HepG2 (cell line): ENCODE measurements around the gene NRN1. TPM values are rescaled to one million over a fixed set of nuclear protein-coding genes. Genes with fewer than 3 reads are reported as not detected.

Experiments
- ATAC-seq: fragments of 200-7000 bp; cut with Tn5 transposase; 3 replicates; pipeline ENCODE4 v1.9.1; 2020; ENCODE audit warnings: mild to moderate bottlenecking, moderate library complexity
- BruUV-seq: library from RNA; stranded (reverse); fragments of 400-500 nt; replicated peaks from 2 replicates; lab custom pipeline; 2021; lab: Mats Ljungman, UMichigan
- CTCF ChIA-PET: fragments of 300-600 bp; formaldehyde crosslinking; extraction: SDS; loops from one replicate; lab custom pipeline; 2021; ENCODE audit warnings: low total read pairs, inconsistent platforms, low intra/inter-chr PET ratio; lab: Yijun Ruan, JAX
- POLR2A ChIA-PET: fragments of 350-600 bp; sonication (Branson Sonifier 250); formaldehyde crosslinking; loops from one replicate; lab custom pipeline; 2020; ENCODE audit warnings: antibody characterized with exemption, inconsistent platforms; lab: Yijun Ruan, JAX
- DNase-seq: peaks from one replicate; pipeline ENCODE4 v3.0.0-alpha.2; 2015; ENCODE audit warnings: low spot score
- FAIRE-seq: peaks from 3 replicates; lab custom pipeline; 2011; peaks lifted over from hg19 to GRCh38; lab: Jason Lieb, UNC
- H2AFZ ChIP-seq: one replicate; pipeline ENCODE4 v1.6.1; 2011; ENCODE audit warnings: low read length, inconsistent platforms
- H3K27ac ChIP-seq: fragments of 300-600 bp; 3 replicates; pipeline ENCODE4 v1.8.0; 2011; ENCODE audit warnings: mixed run types, mild to moderate bottlenecking, mixed read lengths, low read length, inconsistent platforms; ENCODE audit not compliant: insufficient read depth; ENCODE audit errors: extremely low read length
- H3K27me3 ChIP-seq, 2 experiments: fragments of 200-600 bp in 1 of 2; 2 replicates in 1 of 2; 3 replicates in 1 of 2; pipeline versions ENCODE4 v1.6.0 to v1.8.0; 2011; ENCODE audit warnings: low read length in 2 of 2, mild to moderate bottlenecking in 2 of 2, moderate library complexity in 2 of 2, inconsistent platforms in 1 of 2; ENCODE audit not compliant: insufficient read depth in 2 of 2, control insufficient read depth in 1 of 2
- H3K36me3 ChIP-seq, 2 experiments: fragments of 200-600 bp in 1 of 2; replicated peaks in 1 of 2; 2 replicates in 1 of 2; 3 replicates in 1 of 2; pipeline versions ENCODE4 v1.5.1 to v1.8.0; 2011; ENCODE audit warnings: low read length in 2 of 2, inconsistent platforms in 1 of 2; ENCODE audit not compliant: insufficient read depth in 2 of 2, control insufficient read depth in 1 of 2
- H3K4me1 ChIP-seq: 2 replicates; pipeline ENCODE4 v1.5.1; 2012; ENCODE audit warnings: low read length, inconsistent platforms; ENCODE audit not compliant: insufficient read depth
- H3K4me2 ChIP-seq: 2 replicates; pipeline ENCODE4 v1.6.0; 2011; ENCODE audit warnings: low read depth, low read length, inconsistent platforms
- H3K4me3 ChIP-seq, 3 experiments: fragments of 200-600 bp in 1 of 3; sonication (generic), shearing (Covaris generic) in 1 of 3; replicated peaks in 1 of 3; 2 replicates each; pipeline ENCODE4 v1.5.1; 2011 to 2016; ENCODE audit warnings: low read length in 3 of 3, inconsistent platforms in 2 of 3, low read depth in 2 of 3, mild to moderate bottlenecking in 2 of 3, control low read depth in 1 of 3, mixed read lengths in 1 of 3; ENCODE audit not compliant: insufficient read depth in 1 of 3
- H3K79me2 ChIP-seq: one replicate; pipeline ENCODE4 v1.6.1; 2011; ENCODE audit warnings: low read length, inconsistent platforms; ENCODE audit not compliant: insufficient read depth
- H3K9ac ChIP-seq: 2 replicates; pipeline ENCODE4 v1.6.0; 2011; ENCODE audit warnings: mild to moderate bottlenecking, low read depth, low read length, inconsistent platforms; ENCODE audit not compliant: insufficient read depth
- H3K9me3 ChIP-seq: 2 replicates; pipeline ENCODE4 v1.5.1; 2012; ENCODE audit warnings: mild to moderate bottlenecking, low read length
- H4K20me1 ChIP-seq: 2 replicates; pipeline ENCODE4 v1.6.0; 2011; ENCODE audit warnings: inconsistent platforms, mild to moderate bottlenecking, low read length, moderate library complexity; ENCODE audit not compliant: insufficient read depth
- HDAC6 ChIP-seq: fragments of 200-600 bp; sonication (generic); IDR thresholded peaks from 2 replicates; pipeline ENCODE4 v1.7.0; 2017; ENCODE audit warnings: mild to moderate bottlenecking, antibody characterized with exemption, low read length, low read depth
- HOXD1 ChIP-seq: sonication (generic); formaldehyde crosslinking; IDR thresholded peaks from 2 replicates; pipeline ENCODE4 v1.5.0; 2020; ENCODE audit warnings: missing genetic modification reagents
- MAFK ChIP-seq, 2 experiments: IDR thresholded peaks in 1 of 2; conservative IDR thresholded peaks in 1 of 2; 2 replicates each; pipeline ENCODE4 v1.6.1; 2011; ENCODE audit warnings: improper control_type of control experiment in 2 of 2, low read length in 2 of 2
- MBNL3 ChIP-seq: fragments of 250-450 bp; sonication (Bioruptor Pico); conservative IDR thresholded peaks from 2 replicates; pipeline ENCODE4 v1.8.0; 2022; ENCODE audit warnings: mild to moderate bottlenecking, inconsistent platforms
- SALL1 ChIP-seq: sonication (generic); formaldehyde crosslinking; IDR thresholded peaks from 2 replicates; pipeline ENCODE4 v1.8.0; 2022; ENCODE audit warnings: mild to moderate bottlenecking, missing genetic modification reagents
- SAP130 ChIP-seq: IDR thresholded peaks from 2 replicates; pipeline ENCODE4 v1.6.1; 2016; ENCODE audit warnings: low read depth
- ZNF446 ChIP-seq: sonication (generic); formaldehyde crosslinking; IDR thresholded peaks from 2 replicates; pipeline ENCODE4 v1.5.0; 2020; ENCODE audit warnings: mild to moderate bottlenecking, missing genetic modification reagents
- ZNF781 ChIP-seq: sonication (generic); formaldehyde crosslinking; IDR thresholded peaks from 2 replicates; pipeline ENCODE4 v1.5.1; 2020; ENCODE audit warnings: borderline replicate concordance, mild to moderate bottlenecking, missing genetic modification reagents; ENCODE audit errors: not compliant biosample characterization
- WGBS: methylation state at CpG from one replicate; pipeline ENCODE4 v1.1.6; 2017; ENCODE audit warnings: low lambda C conversion rate; 5-methylcytosine and 5-hydroxymethylcytosine counted together
- in situ Hi-C: cut with HindIII; loops from 2 replicates; pipeline ENCODE4 v1.10.0; 2017; ENCODE audit warnings: low pct_unique_long_range_greater_than_20kb; ENCODE audit not compliant: extremely low pct_ligation_motif_present
- intact Hi-C: fragments of 100-400 bp; cut with micrococcal nuclease; formaldehyde crosslinking; loops from one replicate; pipeline ENCODE4 v1.10.0; 2022; ENCODE audit not compliant: unreplicated experiment
- polyA plus RNA-seq, 8 experiments: library from polyadenylated mRNA; depleted of rRNA in 3 of 8; stranded (reverse) in 7 of 8; unstranded in 1 of 8; fragments of >200 nt; fragmentation: Illumina TruSeq in 4 of 8; extraction: Trizol in 4 of 8; gene quantifications; 2 replicates each; pipeline versions ENCODE4 v1.2.1 to v1.2.3, GENCODE V29; 2011 to 2016; ENCODE audit warnings: low read depth in 4 of 8, missing spikeins in 1 of 8, mixed read lengths in 1 of 8; ENCODE audit not compliant: insufficient read depth in 1 of 8
- total RNA-seq, 5 experiments: library from RNA; depleted of rRNA; stranded (reverse); fragments of >200 nt; fragmentation: Illumina TruSeq; extraction: Trizol; gene quantifications; 2 replicates each; pipeline ENCODE4 v1.2.3, GENCODE V29; 2016; ENCODE audit warnings: low read depth in 1 of 5
- TF ChIP-seq, protein P1 (sequence below): IDR thresholded peaks from 2 replicates; pipeline ENCODE4 v1.6.1; 2016; ENCODE audit warnings: missing compliant biosample characterization, missing genetic modification reagents, borderline replicate concordance
- TF ChIP-seq, protein P2 (sequence below): sonication (generic); formaldehyde crosslinking; IDR thresholded peaks from 2 replicates; pipeline ENCODE4 v1.5.0; 2020; ENCODE audit warnings: missing genetic modification reagents, mild to moderate bottlenecking, borderline replicate concordance
- TF ChIP-seq, protein P3 (sequence below): sonication (generic); formaldehyde crosslinking; IDR thresholded peaks from 2 replicates; pipeline ENCODE4 v1.4.0; 2020; ENCODE audit warnings: missing genetic modification reagents, mild to moderate bottlenecking, borderline replicate concordance
- TF ChIP-seq, protein P4 (sequence below): sonication (generic); formaldehyde crosslinking; conservative IDR thresholded peaks from 2 replicates; pipeline ENCODE4 v1.8.1; 2023; ENCODE audit warnings: missing genetic modification reagents
- TF ChIP-seq, protein P5 (sequence below): sonication (generic); formaldehyde crosslinking; IDR thresholded peaks from 2 replicates; pipeline ENCODE4 v1.9.0; 2022; ENCODE audit warnings: missing genetic modification reagents, mild to moderate bottlenecking, borderline replicate concordance
- TF ChIP-seq, protein P6 (sequence below): sonication (generic); formaldehyde crosslinking; IDR thresholded peaks from 2 replicates; pipeline ENCODE4 v1.4.0; 2020; ENCODE audit warnings: missing genetic modification reagents

Gene NRN1
- total and polyA plus RNA-seq, 2 of the 13 experiments (the other 11 are each of a cell fraction or from before 2014, with no cell fraction given): 0.11 TPM; not detected in 1

DNA sequence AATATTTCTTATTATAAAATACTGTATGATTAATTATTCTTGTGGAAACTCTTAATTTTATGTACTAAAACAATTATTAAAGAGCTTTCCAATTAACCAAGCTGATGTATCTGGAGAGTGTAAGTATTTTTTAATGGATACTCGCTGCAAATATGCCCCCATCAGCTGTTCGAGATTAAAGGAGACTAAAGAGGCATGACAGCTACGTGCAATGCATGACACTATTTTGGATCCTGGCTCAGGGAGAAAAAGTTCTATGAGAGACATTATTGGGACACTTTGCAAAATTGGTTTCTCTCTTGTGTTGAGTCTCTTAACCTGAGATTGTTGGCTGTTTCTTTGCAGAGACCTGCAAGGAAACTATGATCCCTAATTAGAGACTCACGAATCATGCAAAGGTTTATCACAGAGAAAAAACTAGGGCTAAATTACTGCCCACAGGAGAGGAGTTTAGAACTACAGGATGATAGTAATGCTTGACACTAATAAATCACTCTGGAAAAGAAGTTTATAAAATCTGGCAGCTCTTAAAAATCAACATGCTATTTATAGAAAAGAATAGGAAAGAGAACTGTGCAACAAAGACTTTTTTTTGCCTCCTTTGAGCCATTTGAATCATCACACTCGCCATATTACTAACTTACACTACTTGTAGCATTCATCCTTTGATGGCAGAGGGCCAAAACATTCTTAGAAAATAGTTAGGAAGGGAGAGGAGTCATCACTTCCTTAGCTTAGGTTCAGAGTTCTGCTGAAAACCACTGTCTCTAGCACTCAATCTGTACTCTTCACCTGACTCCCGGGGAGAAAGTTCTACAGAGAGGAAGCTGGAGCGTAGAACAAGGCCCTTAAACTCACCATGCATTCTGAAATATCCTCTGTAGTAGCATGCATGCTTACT lies 25.3 kb downstream of the NRN1 start:
- Histone ChIP-seq H3K36me3 (no peaks in the 10 kb centered on the region), H4K20me1 (no peaks in the 10 kb centered on the region), H3K79me2 (no peaks in the 10 kb centered on the region), H2AFZ (no peak overlapping the region), H3K4me1 (no peaks in the 10 kb centered on the region), H3K9me3 (no peaks in the 10 kb centered on the region), H3K4me2 (no peak overlapping the region), H3K27me3 (peaks cover 0 to 8% of the 10 kb centered on the region in 2 experiments; a peak in 2 of 5 replicates), H3K27ac (no peak overlapping the region), H3K9ac (no peak overlapping the region), H3K4me3 (no peak overlapping the region)
- ChIA-PET POLR2A (no interaction called here), CTCF (no interaction called here)
- no TSS peak for BruUV-seq
- WGBS: 2% methylated on average over 7 of the region's 7 CpGs
- intact Hi-C loops (no loop called here), in situ Hi-C loops (no loop called here)
- FAIRE-seq (no peak), ATAC-seq (no peak), DNase-seq (no peak)
- no peak for TF ChIP-seq ZNF446 (CRISPR knock-in tag)
- TF ChIP-seq, protein P1, sequence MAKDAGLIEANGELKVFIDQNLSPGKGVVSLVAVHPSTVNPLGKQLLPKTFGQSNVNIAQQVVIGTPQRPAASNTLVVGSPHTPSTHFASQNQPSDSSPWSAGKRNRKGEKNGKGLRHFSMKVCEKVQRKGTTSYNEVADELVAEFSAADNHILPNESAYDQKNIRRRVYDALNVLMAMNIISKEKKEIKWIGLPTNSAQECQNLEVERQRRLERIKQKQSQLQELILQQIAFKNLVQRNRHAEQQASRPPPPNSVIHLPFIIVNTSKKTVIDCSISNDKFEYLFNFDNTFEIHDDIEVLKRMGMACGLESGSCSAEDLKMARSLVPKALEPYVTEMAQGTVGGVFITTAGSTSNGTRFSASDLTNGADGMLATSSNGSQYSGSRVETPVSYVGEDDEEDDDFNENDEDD (CRISPR knock-in tag): no peak
- TF ChIP-seq, protein P2, sequence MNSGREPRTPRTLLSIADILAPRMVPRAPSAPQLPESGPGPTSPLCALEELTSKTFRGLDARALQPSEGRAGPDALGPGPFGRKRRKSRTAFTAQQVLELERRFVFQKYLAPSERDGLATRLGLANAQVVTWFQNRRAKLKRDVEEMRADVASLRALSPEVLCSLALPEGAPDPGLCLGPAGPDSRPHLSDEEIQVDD: no peak
- TF ChIP-seq MBNL3: no peak
- TF ChIP-seq, protein P3, sequence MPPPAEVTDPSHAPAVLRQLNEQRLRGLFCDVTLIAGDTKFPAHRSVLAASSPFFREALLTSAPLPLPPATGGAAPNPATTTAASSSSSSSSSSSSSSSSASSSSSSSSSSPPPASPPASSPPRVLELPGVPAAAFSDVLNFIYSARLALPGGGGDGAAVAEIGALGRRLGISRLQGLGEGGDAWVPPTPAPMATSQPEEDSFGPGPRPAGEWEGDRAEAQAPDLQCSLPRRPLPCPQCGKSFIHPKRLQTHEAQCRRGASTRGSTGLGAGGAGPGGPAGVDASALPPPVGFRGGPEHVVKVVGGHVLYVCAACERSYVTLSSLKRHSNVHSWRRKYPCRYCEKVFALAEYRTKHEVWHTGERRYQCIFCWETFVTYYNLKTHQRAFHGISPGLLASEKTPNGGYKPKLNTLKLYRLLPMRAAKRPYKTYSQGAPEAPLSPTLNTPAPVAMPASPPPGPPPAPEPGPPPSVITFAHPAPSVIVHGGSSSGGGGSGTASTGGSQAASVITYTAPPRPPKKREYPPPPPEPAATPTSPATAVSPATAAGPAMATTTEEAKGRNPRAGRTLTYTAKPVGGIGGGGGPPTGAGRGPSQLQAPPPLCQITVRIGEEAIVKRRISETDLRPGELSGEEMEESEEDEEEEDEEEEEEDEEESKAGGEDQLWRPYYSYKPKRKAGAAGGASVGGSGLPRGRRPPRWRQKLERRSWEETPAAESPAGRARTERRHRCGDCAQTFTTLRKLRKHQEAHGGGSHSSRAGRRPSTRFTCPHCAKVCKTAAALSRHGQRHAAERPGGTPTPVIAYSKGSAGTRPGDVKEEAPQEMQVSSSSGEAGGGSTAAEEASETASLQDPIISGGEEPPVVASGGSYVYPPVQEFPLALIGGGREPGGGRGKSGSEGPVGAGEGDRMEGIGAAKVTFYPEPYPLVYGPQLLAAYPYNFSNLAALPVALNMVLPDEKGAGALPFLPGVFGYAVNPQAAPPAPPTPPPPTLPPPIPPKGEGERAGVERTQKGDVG: no peak
- TF ChIP-seq, protein P4, sequence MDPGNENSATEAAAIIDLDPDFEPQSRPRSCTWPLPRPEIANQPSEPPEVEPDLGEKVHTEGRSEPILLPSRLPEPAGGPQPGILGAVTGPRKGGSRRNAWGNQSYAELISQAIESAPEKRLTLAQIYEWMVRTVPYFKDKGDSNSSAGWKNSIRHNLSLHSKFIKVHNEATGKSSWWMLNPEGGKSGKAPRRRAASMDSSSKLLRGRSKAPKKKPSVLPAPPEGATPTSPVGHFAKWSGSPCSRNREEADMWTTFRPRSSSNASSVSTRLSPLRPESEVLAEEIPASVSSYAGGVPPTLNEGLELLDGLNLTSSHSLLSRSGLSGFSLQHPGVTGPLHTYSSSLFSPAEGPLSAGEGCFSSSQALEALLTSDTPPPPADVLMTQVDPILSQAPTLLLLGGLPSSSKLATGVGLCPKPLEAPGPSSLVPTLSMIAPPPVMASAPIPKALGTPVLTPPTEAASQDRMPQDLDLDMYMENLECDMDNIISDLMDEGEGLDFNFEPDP (CRISPR knock-in tag): no peak
- no peak for TF ChIP-seq SAP130 (CRISPR knock-in tag)
- TF ChIP-seq HDAC6: no peak
- TF ChIP-seq, protein P5, sequence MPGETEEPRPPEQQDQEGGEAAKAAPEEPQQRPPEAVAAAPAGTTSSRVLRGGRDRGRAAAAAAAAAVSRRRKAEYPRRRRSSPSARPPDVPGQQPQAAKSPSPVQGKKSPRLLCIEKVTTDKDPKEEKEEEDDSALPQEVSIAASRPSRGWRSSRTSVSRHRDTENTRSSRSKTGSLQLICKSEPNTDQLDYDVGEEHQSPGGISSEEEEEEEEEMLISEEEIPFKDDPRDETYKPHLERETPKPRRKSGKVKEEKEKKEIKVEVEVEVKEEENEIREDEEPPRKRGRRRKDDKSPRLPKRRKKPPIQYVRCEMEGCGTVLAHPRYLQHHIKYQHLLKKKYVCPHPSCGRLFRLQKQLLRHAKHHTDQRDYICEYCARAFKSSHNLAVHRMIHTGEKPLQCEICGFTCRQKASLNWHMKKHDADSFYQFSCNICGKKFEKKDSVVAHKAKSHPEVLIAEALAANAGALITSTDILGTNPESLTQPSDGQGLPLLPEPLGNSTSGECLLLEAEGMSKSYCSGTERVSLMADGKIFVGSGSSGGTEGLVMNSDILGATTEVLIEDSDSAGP (CRISPR knock-in tag): no peak
- no peak for TF ChIP-seq HOXD1 (CRISPR knock-in tag)
- no peak for TF ChIP-seq SALL1
- TF ChIP-seq ZNF781 (CRISPR knock-in tag): no peak
- TF ChIP-seq, protein P6, sequence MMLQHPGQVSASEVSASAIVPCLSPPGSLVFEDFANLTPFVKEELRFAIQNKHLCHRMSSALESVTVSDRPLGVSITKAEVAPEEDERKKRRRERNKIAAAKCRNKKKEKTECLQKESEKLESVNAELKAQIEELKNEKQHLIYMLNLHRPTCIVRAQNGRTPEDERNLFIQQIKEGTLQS (CRISPR knock-in tag): no peak
- TF ChIP-seq MAFK (conservative IDR thresholded peaks at IDR 0.05 in 1 of 2, IDR thresholded peaks at IDR 0.05 in 1 of 2; ENCODE audit: low read length in 2 of 2): no peak
